GM10248 (cell line): ENCODE results near the gene PAM.

Experiments
- CTCF ChIA-PET: fragments of 300-600 bp; sonication (Branson Sonifier 250); formaldehyde crosslinking; extraction: SDS; loops from one replicate; lab custom pipeline; 2021; ENCODE audit warnings: antibody characterized with exemption; lab: Yijun Ruan, JAX
- POLR2A ChIA-PET: fragments of 350-650 bp; sonication (Branson Sonifier 250); formaldehyde crosslinking; extraction: SDS; loops from one replicate; lab custom pipeline; 2020; ENCODE audit warnings: antibody characterized with exemption; lab: Yijun Ruan, JAX
- DNase-seq: peaks from one replicate; pipeline ENCODE4 v3.0.0; 2012; ENCODE audit errors: extremely low spot score
- TF ChIP-seq, protein P1 (sequence below): IDR thresholded peaks from 2 replicates; pipeline ENCODE4 v1.5.1; 2012; ENCODE audit warnings: mild to moderate bottlenecking, low read depth; ENCODE audit errors: extremely low read depth, missing control alignments, control extremely low read depth

Gene PAM

GRCh38 chr5:102957141-102957540 is 202.0 kb downstream of the PAM start:
- TF ChIP-seq, protein P1, sequence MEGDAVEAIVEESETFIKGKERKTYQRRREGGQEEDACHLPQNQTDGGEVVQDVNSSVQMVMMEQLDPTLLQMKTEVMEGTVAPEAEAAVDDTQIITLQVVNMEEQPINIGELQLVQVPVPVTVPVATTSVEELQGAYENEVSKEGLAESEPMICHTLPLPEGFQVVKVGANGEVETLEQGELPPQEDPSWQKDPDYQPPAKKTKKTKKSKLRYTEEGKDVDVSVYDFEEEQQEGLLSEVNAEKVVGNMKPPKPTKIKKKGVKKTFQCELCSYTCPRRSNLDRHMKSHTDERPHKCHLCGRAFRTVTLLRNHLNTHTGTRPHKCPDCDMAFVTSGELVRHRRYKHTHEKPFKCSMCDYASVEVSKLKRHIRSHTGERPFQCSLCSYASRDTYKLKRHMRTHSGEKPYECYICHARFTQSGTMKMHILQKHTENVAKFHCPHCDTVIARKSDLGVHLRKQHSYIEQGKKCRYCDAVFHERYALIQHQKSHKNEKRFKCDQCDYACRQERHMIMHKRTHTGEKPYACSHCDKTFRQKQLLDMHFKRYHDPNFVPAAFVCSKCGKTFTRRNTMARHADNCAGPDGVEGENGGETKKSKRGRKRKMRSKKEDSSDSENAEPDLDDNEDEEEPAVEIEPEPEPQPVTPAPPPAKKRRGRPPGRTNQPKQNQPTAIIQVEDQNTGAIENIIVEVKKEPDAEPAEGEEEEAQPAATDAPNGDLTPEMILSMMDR: no peak
- POLR2A ChIA-PET: no interaction called here
- DNase-seq: no peak
- CTCF ChIA-PET: interaction anchor here (1.4 to 1.7 kb wide), 2 partner anchors 8 to 14 kb away, joined by 3 to 7 read pairs; no protein-coding TSS in a partner anchor

- ChIA-PET CTCF (interaction anchor here (1.0 kb wide), 1 partner anchor 44 kb away, joined by 3 read pairs; no protein-coding TSS in a partner anchor), POLR2A (no interaction called here)
- DNase-seq: no peak
- TF ChIP-seq, protein P1: no peak
Observed at GRCh38 chr5:102958481-102959011, 203.4 kb downstream of the PAM start.

GRCh38 chr5:102959055-102959454 is 203.9 kb downstream of the PAM start:
- no peak for DNase-seq
- POLR2A ChIA-PET: no interaction called here
- TF ChIP-seq, protein P1: no peak
- CTCF ChIA-PET: no interaction called here

GRCh38 chr5:102961671-102962070 is 206.6 kb downstream of the PAM start:
- ChIA-PET POLR2A (no interaction called here), CTCF (no interaction called here)
- no peak for DNase-seq
- TF ChIP-seq, protein P1: no peak

GRCh38 chr5:102965653-102966052 is 210.5 kb downstream of the PAM start:
- CTCF ChIA-PET: interaction anchor here (0.8 to 1.2 kb wide), 2 partner anchors 9 to 11 kb away, joined by 3 to 4 read pairs; no protein-coding TSS in a partner anchor
- POLR2A ChIA-PET: no interaction called here
- TF ChIP-seq, protein P1: no peak
- no peak for DNase-seq

DNA sequence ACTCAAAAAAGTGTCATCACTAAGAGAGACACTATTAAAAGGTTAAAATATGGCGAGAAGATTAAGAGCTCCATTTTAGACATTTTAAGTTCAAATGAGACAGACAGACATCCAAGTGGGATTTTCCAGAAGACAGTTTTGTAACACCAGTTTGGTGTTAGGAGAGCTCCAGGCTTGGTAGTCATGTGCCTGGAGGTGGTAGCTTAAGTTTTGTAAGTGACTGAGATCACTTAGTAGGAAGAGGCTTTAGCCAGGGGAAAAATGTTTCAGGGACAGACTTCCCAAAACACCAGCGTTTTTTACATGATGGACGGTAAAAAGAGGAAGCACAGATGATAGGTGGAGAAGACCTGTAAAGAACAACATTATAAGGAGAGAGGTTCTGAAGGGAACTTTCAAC is 214.5 kb downstream of the PAM start:
- DNase-seq: no peak
- TF ChIP-seq, protein P1: no peak
- ChIA-PET CTCF (interaction anchor here (0.9 to 2.4 kb wide), 3 partner anchors 10 to 109 kb away, joined by 3 to 6 read pairs (median 5); no protein-coding TSS in a partner anchor), POLR2A (no interaction called here)
